Measurements from ENCODE around the gene NFIC.
A peak's percentile ranks its signal among the peaks of the same experiment; 100 is the strongest.

The NFIC gene

GRCh38 chr19:3480383-3481091 is 114.2 kb downstream of the NFIC start, which contains the start of gene SMIM24:
SMIM24 (minus strand) TSS chr19:3480525; CDS start chr19:3480463, 62 bp downstream.
- no CpG with 5 or more reads among the region's 27 CpGs for WGBS, 2 donors (ENCODE audit: extremely low coverage in 2 of 2, insufficient read length in 2 of 2, insufficient replicate concordance in 1 of 2)
- no peak within 1 kb of the TSS for H3K27ac ChIP-seq (replicated peaks; ENCODE audit: low read length)
- peaks cover 0 to 30% (median 3%) of the 10 kb centered on the region in 3 experiments for H3K27me3 ChIP-seq (ENCODE audit: control insufficient read depth in 3 of 3, insufficient read depth in 3 of 3, low read depth in 1 of 3, low read length in 3 of 3)

GRCh38 chr19:3481241-3482090 is 115.1 kb downstream of the NFIC start:
- DNase-seq (ENCODE audit: low spot score): no peak
- H3K4ac ChIP-seq (ENCODE audit: low read length): no peak overlapping the region
- no peak overlapping the region for H2BK12ac ChIP-seq (ENCODE audit: low read length)
- peaks cover 0 to 30% (median 2%) of the 10 kb centered on the region in 3 experiments for H3K27me3 ChIP-seq (ENCODE audit: control insufficient read depth in 3 of 3, insufficient read depth in 3 of 3, low read depth in 1 of 3, low read length in 3 of 3)
- H3K14ac ChIP-seq (ENCODE audit: low read length): no peak overlapping the region
- no peak overlapping the region for H4K91ac ChIP-seq (ENCODE audit: low read depth, low read length, poor library complexity)
- H3K4me1 ChIP-seq (ENCODE audit: control insufficient read depth in 2 of 2, insufficient read depth in 1 of 2, low read depth in 1 of 2, low read length in 2 of 2): peaks cover 2 to 6% of the 10 kb centered on the region in 2 donors
- H3K79me1 ChIP-seq (ENCODE audit: low read depth, low read length): no peaks in the 10 kb centered on the region
- no peak overlapping the region for H2BK15ac ChIP-seq (ENCODE audit: low read length)
- H3K27ac ChIP-seq (replicated peaks; ENCODE audit: low read length): no peak overlapping the region
- H2AK5ac ChIP-seq (ENCODE audit: low read depth, low read length): peak overlapping the region; percentile 56
- H3K23ac ChIP-seq (ENCODE audit: low read depth, low read length, poor library complexity): no peak overlapping the region
- no peak overlapping the region for H2BK120ac ChIP-seq (ENCODE audit: low read depth, low read length)
- H4K8ac ChIP-seq (ENCODE audit: low read depth, low read length): no peak overlapping the region
- no peak overlapping the region for H2BK5ac ChIP-seq (ENCODE audit: low read length)
- H3K18ac ChIP-seq (ENCODE audit: low read length): peak overlapping the region; percentile 21
- no peak overlapping the region for H3K4me3 ChIP-seq (ENCODE audit: low read length in 2 of 2)
- no peak overlapping the region for H3K9ac ChIP-seq (ENCODE audit: low read depth, low read length, poor library complexity)
- no peak overlapping the region for H2AFZ ChIP-seq (ENCODE audit: low read length)
- no CpG with 5 or more reads among the region's 38 CpGs for WGBS, 2 donors (ENCODE audit: extremely low coverage in 2 of 2, insufficient read length in 2 of 2, insufficient replicate concordance in 1 of 2)
- no peaks in the 10 kb centered on the region for H3K36me3 ChIP-seq (replicated peaks in 1 of 2; ENCODE audit: control insufficient read depth in 2 of 2, insufficient read depth in 2 of 2, low read length in 2 of 2)
- H3K4me2 ChIP-seq (ENCODE audit: insufficient read depth, low read length, poor library complexity, severe bottlenecking): no peak overlapping the region
- no peaks in the 10 kb centered on the region for H3K9me3 ChIP-seq (replicated peaks in 1 of 2; ENCODE audit: control insufficient read depth in 2 of 2, insufficient read depth in 1 of 2, low read depth in 1 of 2, low read length in 2 of 2)

More at GRCh38 chr19:3480383-3481091, 114.2 kb downstream of the NFIC start, which contains the start of gene SMIM24:
- Histone ChIP-seq H2AFZ (ENCODE audit: low read length) (peak within 1 kb of the TSS; percentile 35), H3K4me2 (ENCODE audit: insufficient read depth, low read length, poor library complexity, severe bottlenecking) (no peak within 1 kb of the TSS), H4K91ac (ENCODE audit: low read depth, low read length, poor library complexity) (no peak within 1 kb of the TSS), H3K79me1 (ENCODE audit: low read depth, low read length) (no peaks in the 10 kb centered on the region), H3K4me3 (ENCODE audit: low read length in 2 of 2) (no peak within 1 kb of the TSS), H3K4ac (ENCODE audit: low read length) (no peak within 1 kb of the TSS), H2AK5ac (ENCODE audit: low read depth, low read length) (peak within 1 kb of the TSS; percentile 92), H2BK12ac (ENCODE audit: low read length) (no peak within 1 kb of the TSS), H4K8ac (ENCODE audit: low read depth, low read length) (peak within 1 kb of the TSS; percentile 43), H3K9ac (ENCODE audit: low read depth, low read length, poor library complexity) (no peak within 1 kb of the TSS), H2BK120ac (ENCODE audit: low read depth, low read length) (no peak within 1 kb of the TSS), H2BK15ac (ENCODE audit: low read length) (no peak within 1 kb of the TSS), H3K18ac (ENCODE audit: low read length) (peak within 1 kb of the TSS; percentile 48), H3K9me3 (replicated peaks in 1 of 2; ENCODE audit: control insufficient read depth in 2 of 2, insufficient read depth in 1 of 2, low read depth in 1 of 2, low read length in 2 of 2) (no peaks in the 10 kb centered on the region), H3K36me3 (replicated peaks in 1 of 2; ENCODE audit: control insufficient read depth in 2 of 2, insufficient read depth in 2 of 2, low read length in 2 of 2) (no peaks in the 10 kb centered on the region), H3K23ac (ENCODE audit: low read depth, low read length, poor library complexity) (peak within 1 kb of the TSS; percentile 80), H3K14ac (ENCODE audit: low read length) (peak within 1 kb of the TSS; percentile 38), H2BK5ac (ENCODE audit: low read length) (peak within 1 kb of the TSS; percentile 5), H3K4me1 (ENCODE audit: control insufficient read depth in 2 of 2, insufficient read depth in 1 of 2, low read depth in 1 of 2, low read length in 2 of 2) (peaks cover 2 to 6% of the 10 kb centered on the region in 2 donors)
- DNase-seq (ENCODE audit: low spot score): no peak

- no peak overlapping the region for H3K4me2 ChIP-seq (ENCODE audit: insufficient read depth, low read length, poor library complexity, severe bottlenecking)
These were observed 116.3 kb downstream of the NFIC start for GRCh38 chr19:3482507-3483225.

More at GRCh38 chr19:3482507-3483225, 116.3 kb downstream of the NFIC start:
- Histone ChIP-seq H4K8ac (ENCODE audit: low read depth, low read length) (peak overlapping the region; percentile 43), H4K91ac (ENCODE audit: low read depth, low read length, poor library complexity) (no peak overlapping the region), H3K18ac (ENCODE audit: low read length) (peak overlapping the region; percentile 48), H3K4me3 (ENCODE audit: low read length in 2 of 2) (no peak overlapping the region), H2BK5ac (ENCODE audit: low read length) (no peak overlapping the region), H3K9ac (ENCODE audit: low read depth, low read length, poor library complexity) (peak overlapping the region; percentile 21), H2AK5ac (ENCODE audit: low read depth, low read length) (peak overlapping the region; percentile 86), H3K23ac (ENCODE audit: low read depth, low read length, poor library complexity) (peak overlapping the region; percentile 55), H3K36me3 (replicated peaks in 1 of 2; ENCODE audit: control insufficient read depth in 2 of 2, insufficient read depth in 2 of 2, low read length in 2 of 2) (no peaks in the 10 kb centered on the region), H3K9me3 (replicated peaks in 1 of 2; ENCODE audit: control insufficient read depth in 2 of 2, insufficient read depth in 1 of 2, low read depth in 1 of 2, low read length in 2 of 2) (no peaks in the 10 kb centered on the region), H3K4me1 (ENCODE audit: control insufficient read depth in 2 of 2, insufficient read depth in 1 of 2, low read depth in 1 of 2, low read length in 2 of 2) (peaks cover 2 to 6% of the 10 kb centered on the region in 2 donors), H3K79me1 (ENCODE audit: low read depth, low read length) (no peaks in the 10 kb centered on the region), H2BK12ac (ENCODE audit: low read length) (no peak overlapping the region), H3K14ac (ENCODE audit: low read length) (no peak overlapping the region), H3K4ac (ENCODE audit: low read length) (no peak overlapping the region), H2BK120ac (ENCODE audit: low read depth, low read length) (no peak overlapping the region), H2AFZ (ENCODE audit: low read length) (no peak overlapping the region), H3K27me3 (ENCODE audit: control insufficient read depth in 3 of 3, insufficient read depth in 3 of 3, low read depth in 1 of 3, low read length in 3 of 3) (peaks cover 0 to 30% (median 2%) of the 10 kb centered on the region in 3 experiments), H3K27ac (replicated peaks; ENCODE audit: low read length) (no peak overlapping the region), H2BK15ac (ENCODE audit: low read length) (no peak overlapping the region)
- no CpG with 5 or more reads among the region's 49 CpGs for WGBS, 2 donors (ENCODE audit: extremely low coverage in 2 of 2, insufficient read length in 2 of 2, insufficient replicate concordance in 1 of 2)
- DNase-seq (ENCODE audit: low spot score): no peak

Data from neuronal stem cell (in vitro differentiated cells).